Natural killer cell (primary cell): Measurements from ENCODE around the gene KIF12. TPM values are rescaled to one million over a fixed set of nuclear protein-coding genes. Genes with fewer than 3 reads are reported as not detected.

Source experiments
- ATAC-seq, 3 donors: fragments of 150-1000 bp in 2 of 3; fragments of 200-7000 bp in 1 of 3; cut with Tn5 transposase; 1 replicate in 1 of 3; 2 replicates in 2 of 3; pipeline ENCODE4 v1.10.0; 2021; ENCODE audit warnings: mild to moderate bottlenecking in 2 of 3, moderate library complexity in 2 of 3
- DNase-seq, 2 donors: peaks; one replicate each; pipeline versions ENCODE4 v3.0.0 to v3.0.0-alpha.2; 2013 to 2021; ENCODE audit warnings: mixed read lengths in 1 of 2
- H3K27ac ChIP-seq: one replicate; pipeline ENCODE4 v1.5.1; 2013; ENCODE audit warnings: mild to moderate bottlenecking, low read length
- H3K27me3 ChIP-seq: one replicate; pipeline ENCODE4 v1.6.1; 2013; ENCODE audit warnings: low read length; ENCODE audit not compliant: control insufficient read depth, insufficient read depth
- H3K36me3 ChIP-seq: one replicate; pipeline ENCODE4 v1.6.1; 2013; ENCODE audit warnings: low read length; ENCODE audit not compliant: control insufficient read depth, insufficient read depth
- H3K4me1 ChIP-seq: one replicate; pipeline ENCODE4 v1.6.1; 2013; ENCODE audit warnings: low read length; ENCODE audit not compliant: control insufficient read depth, insufficient read depth
- H3K4me3 ChIP-seq: one replicate; pipeline ENCODE4 v1.5.1; 2013; ENCODE audit warnings: low read length
- H3K9me3 ChIP-seq: one replicate; pipeline ENCODE4 v1.6.1; 2013; ENCODE audit warnings: low read length; ENCODE audit not compliant: control insufficient read depth, insufficient read depth
- H3K27ac Mint-ChIP-seq, 2 donors: one replicate each; pipeline ENCODE4 v1.8.0; 2022; ENCODE audit warnings: mild to moderate bottlenecking in 2 of 2, mixed read lengths in 2 of 2, moderate library complexity in 1 of 2
- H3K27me3 Mint-ChIP-seq, 2 donors: one replicate each; pipeline ENCODE4 v1.8.0; 2022; ENCODE audit warnings: low read depth in 2 of 2, mixed read lengths in 2 of 2
- H3K36me3 Mint-ChIP-seq: one replicate; pipeline ENCODE4 v1.8.0; 2022; ENCODE audit warnings: mixed read lengths
- H3K4me1 Mint-ChIP-seq, 2 donors: one replicate each; pipeline ENCODE4 v1.8.0; 2022; ENCODE audit warnings: mixed read lengths in 2 of 2
- H3K4me3 Mint-ChIP-seq: one replicate; pipeline ENCODE4 v1.8.0; 2022; ENCODE audit warnings: mild to moderate bottlenecking, moderate library complexity, mixed read lengths
- H3K9me3 Mint-ChIP-seq, 2 donors: one replicate each; pipeline ENCODE4 v1.8.0; 2022; ENCODE audit warnings: mixed read lengths in 2 of 2
- WGBS: methylation state at CpG from one replicate; pipeline ENCODE4 v1.1.7; 2013; ENCODE audit warnings: missing lambda C conversion rate; ENCODE audit not compliant: insufficient coverage; 5-methylcytosine and 5-hydroxymethylcytosine counted together
- intact Hi-C: fragments of 100-400 bp; cut with micrococcal nuclease; formaldehyde crosslinking; loops from one replicate; pipeline ENCODE4 v1.14.2; 2022
- total RNA-seq, 4 donors: library from RNA; stranded (reverse); fragments of 120-200 nt in 1 of 4; gene quantifications; one replicate each; pipeline versions ENCODE4 v1.2.3 to v1.2.4, GENCODE V29; 2013 to 2022
- TF ChIP-seq, protein P1 (sequence below): fragments of 200-600 bp; IDR thresholded peaks from one replicate; pipeline ENCODE4 v1.8.0; 2022; ENCODE audit warnings: antibody characterized with exemption

The KIF12 gene
- total RNA-seq, 3 donors from 2014 or later (not counting 1 experiment from before 2014, with no cell fraction given): not detected

DNA sequence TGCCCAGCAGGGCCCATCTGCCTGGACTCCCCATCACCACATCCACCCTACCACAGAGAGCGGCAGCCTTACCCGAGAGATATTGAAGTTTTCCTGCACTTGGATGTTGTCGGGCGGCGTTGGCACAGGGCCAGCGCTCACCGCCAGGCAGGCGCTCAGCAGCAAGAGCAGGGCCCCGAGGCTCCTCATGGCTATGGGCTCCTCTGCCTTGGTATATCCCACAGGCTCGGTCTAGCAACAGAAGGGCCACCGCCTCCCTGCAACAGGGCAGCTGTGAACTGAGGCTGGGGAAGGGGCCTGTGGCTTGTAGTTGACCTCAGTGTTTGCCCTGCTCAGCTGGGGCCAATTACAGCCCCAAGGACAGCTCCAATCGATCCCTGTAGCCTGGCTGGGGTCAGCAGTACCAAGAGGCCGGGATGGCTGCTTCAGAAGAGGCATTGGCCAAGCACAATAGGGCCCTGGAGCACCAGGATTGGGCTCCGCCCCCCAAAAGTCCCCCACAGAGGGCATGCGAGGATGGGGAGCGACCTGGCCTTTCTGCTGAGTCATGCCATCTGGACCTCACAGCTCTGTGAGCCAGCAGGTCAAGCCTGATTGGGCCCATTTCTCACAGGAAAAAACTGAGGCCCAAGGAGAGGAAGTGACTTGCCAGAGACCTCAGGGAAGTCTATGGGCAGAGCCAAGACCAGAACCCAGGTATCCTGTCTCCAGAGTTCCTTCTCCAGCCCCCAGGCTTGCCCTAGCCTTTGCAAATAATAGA lies 20.9 kb downstream of the KIF12 start, which contains the start of gene AMBP:
Gene AMBP (minus strand): TSS at position 280 of the 760 bp plus-strand sequence. CDS start 91 bp downstream, at position 189.
- Mint-ChIP-seq H3K27ac (no peak within 1 kb of the TSS), H3K9me3 (no peaks in the 10 kb centered on the region), H3K36me3 (no peaks in the 10 kb centered on the region), H3K4me3 (no peak within 1 kb of the TSS), H3K4me1 (no peaks in the 10 kb centered on the region), H3K27me3 (peaks cover 9 to 22% of the 10 kb centered on the region in 2 donors)
- Histone ChIP-seq H3K4me3 (no peak within 1 kb of the TSS), H3K9me3 (no peaks in the 10 kb centered on the region), H3K36me3 (no peaks in the 10 kb centered on the region), H3K27ac (no peak within 1 kb of the TSS), H3K4me1 (no peaks in the 10 kb centered on the region), H3K27me3 (no peaks in the 10 kb centered on the region)
- intact Hi-C loops: no loop called here
- TF ChIP-seq, protein P1, sequence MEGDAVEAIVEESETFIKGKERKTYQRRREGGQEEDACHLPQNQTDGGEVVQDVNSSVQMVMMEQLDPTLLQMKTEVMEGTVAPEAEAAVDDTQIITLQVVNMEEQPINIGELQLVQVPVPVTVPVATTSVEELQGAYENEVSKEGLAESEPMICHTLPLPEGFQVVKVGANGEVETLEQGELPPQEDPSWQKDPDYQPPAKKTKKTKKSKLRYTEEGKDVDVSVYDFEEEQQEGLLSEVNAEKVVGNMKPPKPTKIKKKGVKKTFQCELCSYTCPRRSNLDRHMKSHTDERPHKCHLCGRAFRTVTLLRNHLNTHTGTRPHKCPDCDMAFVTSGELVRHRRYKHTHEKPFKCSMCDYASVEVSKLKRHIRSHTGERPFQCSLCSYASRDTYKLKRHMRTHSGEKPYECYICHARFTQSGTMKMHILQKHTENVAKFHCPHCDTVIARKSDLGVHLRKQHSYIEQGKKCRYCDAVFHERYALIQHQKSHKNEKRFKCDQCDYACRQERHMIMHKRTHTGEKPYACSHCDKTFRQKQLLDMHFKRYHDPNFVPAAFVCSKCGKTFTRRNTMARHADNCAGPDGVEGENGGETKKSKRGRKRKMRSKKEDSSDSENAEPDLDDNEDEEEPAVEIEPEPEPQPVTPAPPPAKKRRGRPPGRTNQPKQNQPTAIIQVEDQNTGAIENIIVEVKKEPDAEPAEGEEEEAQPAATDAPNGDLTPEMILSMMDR: no peak
- no peak for ATAC-seq
- WGBS: 76% methylated on average over 16 of the region's 16 CpGs
- no peak for DNase-seq

GRCh38 chr9:114077162-114077837 lies 21.8 kb downstream of the KIF12 start:
- intact Hi-C loops: no loop called here
- Histone ChIP-seq H3K4me3 (no peak overlapping the region), H3K36me3 (no peaks in the 10 kb centered on the region), H3K27me3 (no peaks in the 10 kb centered on the region), H3K4me1 (no peaks in the 10 kb centered on the region), H3K27ac (no peak overlapping the region), H3K9me3 (no peaks in the 10 kb centered on the region)
- Mint-ChIP-seq H3K27ac (no peak overlapping the region), H3K4me3 (no peak overlapping the region), H3K4me1 (no peaks in the 10 kb centered on the region), H3K9me3 (no peaks in the 10 kb centered on the region), H3K27me3 (peaks cover 9 to 22% of the 10 kb centered on the region in 2 donors), H3K36me3 (no peaks in the 10 kb centered on the region)
- ATAC-seq (no peak), DNase-seq (no peak)
- TF ChIP-seq, protein P1: no peak
- 62% methylated on average over 7 of the region's 7 CpGs for WGBS

DNA sequence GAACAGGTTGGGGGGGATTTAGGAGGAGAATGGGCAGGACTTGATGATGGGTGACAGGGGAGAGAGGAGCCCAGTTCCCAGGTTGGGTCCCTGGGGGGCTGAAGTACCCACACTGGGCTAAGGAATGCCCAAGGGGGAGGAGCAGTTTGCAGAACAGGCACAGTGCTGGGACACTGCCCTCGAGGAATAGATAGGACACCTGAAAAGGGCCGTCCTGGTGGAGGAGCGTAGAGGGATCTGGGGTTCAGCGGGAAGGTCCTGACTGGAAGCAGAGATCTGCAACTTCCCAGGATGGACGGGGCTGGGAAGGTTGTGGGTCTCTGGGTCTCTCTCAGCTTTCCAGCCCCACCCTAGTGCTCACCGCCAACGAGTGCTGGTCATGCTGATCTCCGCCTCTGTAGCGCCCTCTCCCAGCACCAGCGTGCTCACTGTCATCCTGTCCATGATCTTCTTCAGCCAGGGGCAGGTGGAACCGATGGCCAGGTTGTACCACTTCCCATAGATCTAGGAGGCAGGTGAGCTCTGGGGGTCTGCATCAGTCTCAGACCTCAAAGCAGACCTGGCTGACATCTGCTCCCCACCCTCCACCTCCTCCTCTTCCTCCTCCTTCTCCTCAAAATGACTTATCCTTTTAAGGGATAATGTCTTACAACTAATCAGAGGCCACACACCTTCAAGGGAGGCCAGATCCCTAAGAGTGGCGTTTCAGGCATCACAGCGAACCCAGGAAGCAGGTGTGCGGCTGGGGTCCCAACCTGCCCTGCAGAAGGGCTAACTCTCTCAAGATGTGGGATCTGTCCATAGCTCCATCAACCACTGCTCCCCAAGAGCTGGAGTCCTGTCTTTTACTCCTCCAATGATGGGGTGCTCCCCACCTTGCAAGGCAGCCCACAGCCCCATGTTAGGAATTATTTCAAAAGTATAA lies 22.6 kb downstream of the KIF12 start:
- Histone ChIP-seq H3K27ac (no peak overlapping the region), H3K4me3 (no peak overlapping the region), H3K4me1 (no peaks in the 10 kb centered on the region), H3K36me3 (no peaks in the 10 kb centered on the region), H3K9me3 (no peaks in the 10 kb centered on the region), H3K27me3 (no peaks in the 10 kb centered on the region)
- Mint-ChIP-seq H3K27ac (no peak overlapping the region), H3K36me3 (no peaks in the 10 kb centered on the region), H3K4me3 (no peak overlapping the region), H3K27me3 (peaks cover 9 to 22% of the 10 kb centered on the region in 2 donors), H3K4me1 (no peaks in the 10 kb centered on the region), H3K9me3 (no peaks in the 10 kb centered on the region)
- 72% methylated on average over 13 of the region's 14 CpGs for WGBS
- intact Hi-C loops: no loop called here
- ATAC-seq (no peak), DNase-seq (no peak)
- TF ChIP-seq, protein P1: no peak
